NCI-H187 (cell line): ENCODE results near the gene BCAP29.
"Not testable (repeated sequence)": the region's sequence is repeated elsewhere in the genome, so short reads cannot be mapped to it uniquely, and the experiment has no call there.

ENCODE experiments used
- DNase-seq, 2 experiments: peaks; one replicate each; lab custom pipeline; 2025; lab: John Stamatoyannopoulos, UW

Gene BCAP29

GRCh38 chr7:107622429-107622828 lies 42.4 kb downstream of the BCAP29 start:
- DNase-seq: no peak

GRCh38 chr7:107622894-107623293 lies 42.8 kb downstream of the BCAP29 start:
- no peak for DNase-seq

- no peak for DNase-seq
Measured at GRCh38 chr7:107627002-107627401, 47.0 kb downstream of the BCAP29 start.

- no peak for DNase-seq
Measured at GRCh38 chr7:107628461-107629064, 48.5 kb downstream of the BCAP29 start.

GRCh38 chr7:107630342-107630741 lies 50.3 kb downstream of the BCAP29 start:
- no peak for DNase-seq

- no peak for DNase-seq
Measured at GRCh38 chr7:107631588-107632491, 51.8 kb downstream of the BCAP29 start.

- no peak for DNase-seq
Measured at GRCh38 chr7:107632492-107632865, 52.4 kb downstream of the BCAP29 start.

GRCh38 chr7:107638594-107638993 lies 58.5 kb downstream of the BCAP29 start:
- DNase-seq: no peak

- not testable (repeated sequence) for DNase-seq
Measured at GRCh38 chr7:107639070-107639469, 59.0 kb downstream of the BCAP29 start.

- no peak for DNase-seq
Measured at GRCh38 chr7:107641676-107642075, 61.6 kb downstream of the BCAP29 start.

GRCh38 chr7:107642501-107642900 lies 62.5 kb downstream of the BCAP29 start:
- no peak for DNase-seq

- DNase-seq: no peak
Measured at GRCh38 chr7:107643407-107643806, 63.4 kb downstream of the BCAP29 start.

GRCh38 chr7:107643938-107644308 lies 63.9 kb downstream of the BCAP29 start:
- no peak for DNase-seq

- no peak for DNase-seq
Measured at GRCh38 chr7:107644309-107644974, 64.4 kb downstream of the BCAP29 start.

GRCh38 chr7:107652642-107653041 lies 72.6 kb downstream of the BCAP29 start:
- no peak for DNase-seq

GRCh38 chr7:107658467-107658866 lies 78.4 kb downstream of the BCAP29 start:
- no peak for DNase-seq

GRCh38 chr7:107659666-107660065 lies 79.6 kb downstream of the BCAP29 start:
- DNase-seq: no peak

GRCh38 chr7:107660381-107661080 lies 80.5 kb downstream of the BCAP29 start, which contains the start of gene SLC26A4:
TSS of gene SLC26A4 (plus strand) at chr7:107660828. CDS start at chr7:107661642, 814 bp downstream.
- no peak for DNase-seq

- peak; percentile 13 to 24 for DNase-seq
Measured at GRCh38 chr7:107661081-107661864, 81.2 kb downstream of the BCAP29 start.

- DNase-seq: no peak
Measured at GRCh38 chr7:107661865-107662379, 81.9 kb downstream of the BCAP29 start.

GRCh38 chr7:107663196-107663595 lies 83.2 kb downstream of the BCAP29 start:
- DNase-seq: no peak
